Stimulated activated naive CD4-positive, alpha-beta T cell treated with Interleukin-2 at 50 U/mL for 16 hours (primary cell): Measurements from ENCODE around the gene DMRTA1.
"Not testable (repeated sequence)": the region's sequence is repeated elsewhere in the genome, so short reads cannot be mapped to it uniquely, and the experiment has no call there.

Source experiments
- DNase-seq: peaks from one replicate; lab custom pipeline; 2025; lab: John Stamatoyannopoulos, UW

The DMRTA1 gene

GRCh38 chr9:22463205-22463604 lies 16.6 kb downstream of the DMRTA1 start:
- DNase-seq: no peak

- DNase-seq: no peak
These were observed 23.4 kb downstream of the DMRTA1 start for GRCh38 chr9:22469928-22470544.

GRCh38 chr9:22481566-22481965 lies 34.9 kb downstream of the DMRTA1 start:
- no peak for DNase-seq

DNA sequence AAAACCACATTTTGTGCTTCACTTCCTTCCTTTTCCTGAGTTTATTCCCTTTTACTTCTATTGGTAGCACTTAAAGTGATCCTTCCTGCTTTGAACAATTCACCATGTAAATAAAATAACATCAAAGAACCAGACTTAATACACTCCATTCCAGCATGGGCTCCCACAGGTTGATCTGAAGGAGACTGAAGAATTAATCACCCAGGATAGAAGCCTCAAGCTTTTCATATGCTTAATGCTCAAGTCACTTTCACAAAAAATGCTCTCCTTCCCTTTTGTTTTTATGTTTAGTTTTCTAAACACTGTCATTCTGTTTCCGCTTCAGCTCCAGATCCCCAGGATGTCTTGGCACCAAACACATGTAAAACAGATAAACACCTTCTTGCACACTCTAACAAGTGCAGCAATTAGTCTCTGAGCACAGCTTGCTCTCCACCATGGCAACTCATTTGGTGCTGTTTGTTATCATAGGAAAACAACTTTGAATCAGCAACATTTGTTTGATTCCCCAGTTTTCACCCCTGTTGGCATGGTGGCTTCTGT lies 37.0 kb downstream of the DMRTA1 start:
- DNase-seq: no peak

DNA sequence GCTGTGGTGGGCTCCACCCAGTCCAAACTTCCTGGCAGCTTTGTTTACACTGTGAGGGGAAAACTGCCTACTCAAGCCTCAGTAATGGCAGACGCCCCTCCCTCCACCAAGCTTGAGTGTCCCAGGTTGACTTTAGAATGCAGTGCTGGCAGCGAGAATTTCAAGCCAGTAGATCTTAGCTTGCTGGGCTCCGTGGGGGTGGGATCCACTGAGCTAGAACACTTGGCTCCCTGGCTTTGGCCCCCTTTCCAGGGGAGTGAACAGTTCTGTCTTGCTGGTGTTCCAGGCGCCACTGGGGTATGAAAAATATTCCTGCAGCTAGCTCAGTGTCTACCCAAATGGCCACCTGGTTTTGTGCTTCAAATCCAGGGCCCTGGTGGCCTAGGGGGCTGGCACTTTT lies 49.6 kb downstream of the DMRTA1 start:
- DNase-seq: not testable (repeated sequence)
